OCI-M1 (cell line): ENCODE measurements around the gene CHAT.

ENCODE experiments used
- DNase-seq: peaks from one replicate; lab custom pipeline; 2025; lab: John Stamatoyannopoulos, UW

CHAT gene

GRCh38 chr10:49631975-49632374 lies 18.1 kb downstream of the CHAT start:
- DNase-seq, result no peak

- no peak for DNase-seq
Observed at GRCh38 chr10:49632406-49633317, 18.8 kb downstream of the CHAT start.

- no peak for DNase-seq
Observed at GRCh38 chr10:49633327-49634068, 19.7 kb downstream of the CHAT start.

- no peak for DNase-seq
Observed at GRCh38 chr10:49634069-49634660, 20.3 kb downstream of the CHAT start.

GRCh38 chr10:49642311-49642710 lies 28.5 kb downstream of the CHAT start:
- DNase-seq, result no peak

- no peak for DNase-seq
Observed at GRCh38 chr10:49643241-49644034, 29.6 kb downstream of the CHAT start.

GRCh38 chr10:49644035-49644646 lies 30.3 kb downstream of the CHAT start:
- no peak for DNase-seq

GRCh38 chr10:49645417-49645816 lies 31.6 kb downstream of the CHAT start:
- no peak for DNase-seq

GRCh38 chr10:49645871-49646870 lies 32.3 kb downstream of the CHAT start:
- DNase-seq, result no peak

GRCh38 chr10:49647554-49647953 lies 33.7 kb downstream of the CHAT start:
- no peak for DNase-seq

- DNase-seq, result no peak
Observed at GRCh38 chr10:49647985-49648795, 34.4 kb downstream of the CHAT start.

- no peak for DNase-seq
Observed at GRCh38 chr10:49649294-49649693, 35.5 kb downstream of the CHAT start.

GRCh38 chr10:49649936-49650723 lies 36.3 kb downstream of the CHAT start:
- DNase-seq, result no peak

- DNase-seq, result no peak
Observed at GRCh38 chr10:49650724-49651034, 36.8 kb downstream of the CHAT start.

GRCh38 chr10:49651039-49651835 lies 37.4 kb downstream of the CHAT start:
- no peak for DNase-seq

GRCh38 chr10:49651917-49652316 lies 38.1 kb downstream of the CHAT start:
- DNase-seq, result no peak

GRCh38 chr10:49652421-49653272 lies 38.8 kb downstream of the CHAT start:
- no peak for DNase-seq
